ENCODE data around the gene SEMA3G. TPM values are rescaled to one million over a fixed set of nuclear protein-coding genes. Genes with fewer than 3 reads are reported as not detected.

The SEMA3G gene
- total RNA-seq, 1 experiment from 2014 or later, result 0.32 TPM

GRCh38 chr3:52384019-52384761, 60.7 kb downstream of the SEMA3G start:
- Mint-ChIP-seq H3K27ac (ENCODE audit: unreplicated experiment) (no peak overlapping the region), H3K9me3 (ENCODE audit: unreplicated experiment) (no peaks in the 10 kb centered on the region), H3K36me3 (ENCODE audit: insufficient read depth, unreplicated experiment) (no peaks in the 10 kb centered on the region), H3K4me3 (ENCODE audit: unreplicated experiment) (no peak overlapping the region), H3K27me3 (ENCODE audit: insufficient read depth, unreplicated experiment) (no peaks in the 10 kb centered on the region), H3K4me1 (ENCODE audit: low read depth, unreplicated experiment) (no peaks in the 10 kb centered on the region)
- no TSS peak for BruUV-seq (replicated peaks)
- H3K27me3 ChIP-seq (replicated peaks; ENCODE audit: control insufficient read depth, insufficient read depth, low read length), result no peaks in the 10 kb centered on the region
- intact Hi-C loops (cut with micrococcal nuclease; ENCODE audit: unreplicated experiment), result no loop called here
- CTCF ChIA-PET, result interaction anchor here (0.6 to 2.3 kb wide), 14 partner anchors 14 to 164 kb away, joined by 3 to 32 read pairs (median 4); partner anchors contain the start of gene TWF2
- H3K4me3 ChIP-seq (ENCODE audit: low read depth, low read length), result no peak overlapping the region
- POLR2A ChIA-PET, result interaction anchor here (0.6 kb wide), 2 partner anchors 146 to 461 kb away, joined by 4 to 5 read pairs; no protein-coding TSS in a partner anchor
- no peak for TF ChIP-seq CTCF (IDR thresholded peaks at IDR 0.05; ENCODE audit: insufficient read depth in 1 of 2, low read depth in 1 of 2, low read length in 1 of 2, severe bottlenecking in 1 of 2, unreplicated experiment in 1 of 2)
- H3K36me3 ChIP-seq (ENCODE audit: control insufficient read depth, insufficient read depth, low read length), result no peaks in the 10 kb centered on the region
- no peaks in the 10 kb centered on the region for H3K4me1 ChIP-seq
- H3K9me3 ChIP-seq, result no peaks in the 10 kb centered on the region
- DNase-seq, result no peak

- H3K36me3 Mint-ChIP-seq (ENCODE audit: insufficient read depth, unreplicated experiment), result no peaks in the 10 kb centered on the region
- no peaks in the 10 kb centered on the region for H3K9me3 Mint-ChIP-seq (ENCODE audit: unreplicated experiment)
- ChIA-PET POLR2A (no interaction called here), CTCF (no interaction called here)
- H3K27ac Mint-ChIP-seq (ENCODE audit: unreplicated experiment), result no peak overlapping the region
- no peak overlapping the region for H3K4me3 Mint-ChIP-seq (ENCODE audit: unreplicated experiment)
- DNase-seq, result no peak
- intact Hi-C loops (cut with micrococcal nuclease; ENCODE audit: unreplicated experiment), result no loop called here
- Histone ChIP-seq H3K27me3 (replicated peaks; ENCODE audit: control insufficient read depth, insufficient read depth, low read length) (no peaks in the 10 kb centered on the region), H3K9me3 (no peaks in the 10 kb centered on the region), H3K4me3 (ENCODE audit: low read depth, low read length) (no peak overlapping the region), H3K4me1 (no peaks in the 10 kb centered on the region), H3K36me3 (ENCODE audit: control insufficient read depth, insufficient read depth, low read length) (no peaks in the 10 kb centered on the region)
- BruUV-seq (replicated peaks), result no TSS peak
- no peak for TF ChIP-seq CTCF (IDR thresholded peaks at IDR 0.05; ENCODE audit: insufficient read depth in 1 of 2, low read depth in 1 of 2, low read length in 1 of 2, severe bottlenecking in 1 of 2, unreplicated experiment in 1 of 2)
- no peaks in the 10 kb centered on the region for H3K27me3 Mint-ChIP-seq (ENCODE audit: insufficient read depth, unreplicated experiment)
- no peaks in the 10 kb centered on the region for H3K4me1 Mint-ChIP-seq (ENCODE audit: low read depth, unreplicated experiment)
These were observed 61.5 kb downstream of the SEMA3G start for GRCh38 chr3:52383446-52383845.

Other genes with a start within 250 kb of the SEMA3G start
- gene ALAS1, start 246.9 kb downstream of the SEMA3G start, total RNA-seq (2022), result 53.1 and 60.0 TPM in 2 replicates
- not detected in 2 replicates for gene TLR9, start 219.5 kb downstream of the SEMA3G start, total RNA-seq (2022)
- 29.9 and 30.5 TPM in 2 replicates for gene TWF2, start 205.9 kb downstream of the SEMA3G start, total RNA-seq (2022)
- 6.7 and 8.3 TPM in 2 replicates for gene PPM1M, start 199.3 kb downstream of the SEMA3G start, total RNA-seq (2022)
- 67.1 and 68.7 TPM in 2 replicates for gene WDR82, start 166.5 kb downstream of the SEMA3G start, total RNA-seq (2022)
- gene GLYCTK, start 157.3 kb downstream of the SEMA3G start, total RNA-seq (2022), result 128 and 146 TPM in 2 replicates
- gene DNAH1, start 128.8 kb downstream of the SEMA3G start, total RNA-seq (2022), result 2.9 and 4.1 TPM in 2 replicates
- gene BAP1, start 35.1 kb downstream of the SEMA3G start, total RNA-seq (2022), result 78.9 and 83.4 TPM in 2 replicates
- gene PHF7, start 34.4 kb downstream of the SEMA3G start, total RNA-seq (2022), result 2.4 and 4.1 TPM in 2 replicates
- 36.1 and 40.5 TPM in 2 replicates for gene TNNC1, start 8.9 kb upstream of the SEMA3G start, total RNA-seq (2022)
- gene NISCH, start 10.5 kb upstream of the SEMA3G start, total RNA-seq (2022), result 61.1 and 62.2 TPM in 2 replicates
- 0.39 and 0.63 TPM in 2 replicates for gene STAB1, start 50.2 kb upstream of the SEMA3G start, total RNA-seq (2022)
- 212 and 214 TPM in 2 replicates for gene NT5DC2, start 88.8 kb upstream of the SEMA3G start, total RNA-seq (2022)
- 35.0 and 38.6 TPM in 2 replicates for gene UQCC5, start 91.5 kb upstream of the SEMA3G start, total RNA-seq (2022)
- gene PBRM1, start 240.8 kb upstream of the SEMA3G start, total RNA-seq (2022), result 50.6 and 50.7 TPM in 2 replicates
- gene GNL3, start 240.9 kb upstream of the SEMA3G start, total RNA-seq (2022), result 125 and 134 TPM in 2 replicates